Measurements from ENCODE around the gene ADAMTSL1.

- no peak for TF ChIP-seq SRF (CRISPR knock-in tag; IDR thresholded peaks at IDR 0.05)
- TF ChIP-seq RBFOX2 (IDR thresholded peaks at IDR 0.05; ENCODE audit: low read depth, low read length) = no peak
- TF ChIP-seq GTF2F1 (IDR thresholded peaks at IDR 0.05; ENCODE audit: low read depth, low read length) = no peak
- no peak for TF ChIP-seq ZNF121 (CRISPR knock-in tag; conservative IDR thresholded peaks at IDR 0.05)
- no peak for TF ChIP-seq POLR2AphosphoS5 (IDR thresholded peaks at IDR 0.05; ENCODE audit: control insufficient read depth, insufficient read depth, low read depth, low read length)
- no peak for TF ChIP-seq ELK1 (CRISPR knock-in tag; IDR thresholded peaks at IDR 0.05)
- TF ChIP-seq ZNF197 (CRISPR knock-in tag; IDR thresholded peaks at IDR 0.05; ENCODE audit: low read depth) = no peak
- no peak for TF ChIP-seq ZNF232 (CRISPR knock-in tag; IDR thresholded peaks at IDR 0.05)
- TF ChIP-seq CTCF (IDR thresholded peaks at IDR 0.05 in 2 of 3, conservative IDR thresholded peaks at IDR 0.05 in 1 of 3; ENCODE audit: insufficient read depth in 2 of 3, low read depth in 1 of 3, low read length in 3 of 3) = no peak
- no peak for TF ChIP-seq NFATC3 (IDR thresholded peaks at IDR 0.05)
- no peak for TF ChIP-seq ZFP36 (IDR thresholded peaks at IDR 0.05; ENCODE audit: low read depth, low read length, partially characterized antibody)
- TF ChIP-seq ELF1 (tag; IDR thresholded peaks at IDR 0.05) = no peak
- TF ChIP-seq RNF2 (IDR thresholded peaks at IDR 0.05) = no peak
- no peak for TF ChIP-seq CEBPB (tag; IDR thresholded peaks at IDR 0.05)
These were observed 478.0 kb downstream of the ADAMTSL1 start for GRCh38 chr9:18951936-18952335.

Measured in K562 (cell line).